Measurements from ENCODE around the gene IL1F10.

DNA sequence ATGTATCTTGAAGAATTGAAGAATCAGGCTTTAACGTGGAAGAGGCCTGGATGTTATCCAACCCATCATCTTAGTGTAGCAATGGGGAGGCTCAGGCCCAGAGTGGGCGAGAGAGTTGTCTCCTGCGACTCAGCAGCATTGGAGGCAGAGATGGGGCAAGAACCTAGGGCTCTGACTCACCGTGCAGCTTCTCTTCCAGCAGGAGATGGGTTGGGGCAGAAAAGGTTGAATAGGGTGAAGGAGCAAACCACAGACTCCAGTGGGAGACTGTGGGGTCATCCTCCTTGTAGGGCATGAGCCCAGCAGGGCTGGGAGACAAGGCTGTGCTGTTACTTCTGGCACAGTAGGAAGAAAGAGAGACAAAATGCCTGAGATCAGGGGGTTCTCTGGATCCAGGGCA lies 7.4 kb upstream of the IL1F10 start:
- TF ChIP-seq, protein P1, sequence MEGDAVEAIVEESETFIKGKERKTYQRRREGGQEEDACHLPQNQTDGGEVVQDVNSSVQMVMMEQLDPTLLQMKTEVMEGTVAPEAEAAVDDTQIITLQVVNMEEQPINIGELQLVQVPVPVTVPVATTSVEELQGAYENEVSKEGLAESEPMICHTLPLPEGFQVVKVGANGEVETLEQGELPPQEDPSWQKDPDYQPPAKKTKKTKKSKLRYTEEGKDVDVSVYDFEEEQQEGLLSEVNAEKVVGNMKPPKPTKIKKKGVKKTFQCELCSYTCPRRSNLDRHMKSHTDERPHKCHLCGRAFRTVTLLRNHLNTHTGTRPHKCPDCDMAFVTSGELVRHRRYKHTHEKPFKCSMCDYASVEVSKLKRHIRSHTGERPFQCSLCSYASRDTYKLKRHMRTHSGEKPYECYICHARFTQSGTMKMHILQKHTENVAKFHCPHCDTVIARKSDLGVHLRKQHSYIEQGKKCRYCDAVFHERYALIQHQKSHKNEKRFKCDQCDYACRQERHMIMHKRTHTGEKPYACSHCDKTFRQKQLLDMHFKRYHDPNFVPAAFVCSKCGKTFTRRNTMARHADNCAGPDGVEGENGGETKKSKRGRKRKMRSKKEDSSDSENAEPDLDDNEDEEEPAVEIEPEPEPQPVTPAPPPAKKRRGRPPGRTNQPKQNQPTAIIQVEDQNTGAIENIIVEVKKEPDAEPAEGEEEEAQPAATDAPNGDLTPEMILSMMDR (IDR thresholded peaks at IDR 0.05; ENCODE audit: low read depth, low read length, poor library complexity, severe bottlenecking), result no peak
- TF ChIP-seq EZH2phosphoT487 (IDR thresholded peaks at IDR 0.05; ENCODE audit: borderline replicate concordance, low read length), result no peak

All from DOHH2 (cell line).